RWPE1 (cell line): Measurements from ENCODE around the gene ZNF214.
"Not testable (repeated sequence)": the region's sequence is repeated elsewhere in the genome, so short reads cannot be mapped to it uniquely, and the experiment has no call there.

Source experiments
- CTCF ChIA-PET: fragments of 350-600 bp; sonication (Branson Sonifier 250); formaldehyde crosslinking; extraction: SDS; loops from one replicate; lab custom pipeline; 2021; lab: Yijun Ruan, JAX
- POLR2A ChIA-PET: fragments of 400-600 bp; formaldehyde crosslinking; extraction: SDS; loops from one replicate; lab custom pipeline; 2020; ENCODE audit warnings: antibody characterized with exemption; ENCODE audit not compliant: low non-redundant PET; lab: Yijun Ruan, JAX
- DNase-seq: peaks from one replicate; pipeline ENCODE4 v3.0.0; 2012; ENCODE audit warnings: low spot score
- H3K27ac ChIP-seq: fragments of 450-650 bp; 2 replicates; pipeline ENCODE4 v1.5.1; 2017
- TF ChIP-seq, protein P1 (sequence below): fragments of 450-650 bp; conservative IDR thresholded peaks from 2 replicates; pipeline ENCODE4 v1.5.1; 2017; ENCODE audit warnings: low read depth, mild to moderate bottlenecking

The ZNF214 gene

DNA sequence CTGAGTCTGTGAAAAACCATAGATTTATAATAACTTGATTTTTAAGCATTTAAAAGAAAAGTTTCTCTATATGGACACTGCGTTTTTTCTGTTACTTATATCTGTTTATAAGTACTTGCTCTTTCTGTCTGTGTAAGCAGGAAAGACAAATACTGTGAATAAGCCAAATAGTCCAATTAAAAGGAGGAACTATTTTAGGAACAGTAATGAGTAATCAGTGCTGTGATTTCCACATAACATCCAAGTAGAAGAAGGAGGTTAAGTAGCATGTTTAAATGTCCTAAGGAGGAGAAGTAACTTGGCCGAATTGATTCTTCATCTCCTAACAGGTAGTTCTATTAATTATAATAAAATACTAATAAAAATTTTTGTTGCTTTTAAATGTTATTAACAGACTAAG is 40.8 kb downstream of the ZNF214 start:
- POLR2A ChIA-PET, result no interaction called here
- DNase-seq, result no peak
- no peak overlapping the region for H3K27ac ChIP-seq
- CTCF ChIA-PET, result no interaction called here
- TF ChIP-seq, protein P1, sequence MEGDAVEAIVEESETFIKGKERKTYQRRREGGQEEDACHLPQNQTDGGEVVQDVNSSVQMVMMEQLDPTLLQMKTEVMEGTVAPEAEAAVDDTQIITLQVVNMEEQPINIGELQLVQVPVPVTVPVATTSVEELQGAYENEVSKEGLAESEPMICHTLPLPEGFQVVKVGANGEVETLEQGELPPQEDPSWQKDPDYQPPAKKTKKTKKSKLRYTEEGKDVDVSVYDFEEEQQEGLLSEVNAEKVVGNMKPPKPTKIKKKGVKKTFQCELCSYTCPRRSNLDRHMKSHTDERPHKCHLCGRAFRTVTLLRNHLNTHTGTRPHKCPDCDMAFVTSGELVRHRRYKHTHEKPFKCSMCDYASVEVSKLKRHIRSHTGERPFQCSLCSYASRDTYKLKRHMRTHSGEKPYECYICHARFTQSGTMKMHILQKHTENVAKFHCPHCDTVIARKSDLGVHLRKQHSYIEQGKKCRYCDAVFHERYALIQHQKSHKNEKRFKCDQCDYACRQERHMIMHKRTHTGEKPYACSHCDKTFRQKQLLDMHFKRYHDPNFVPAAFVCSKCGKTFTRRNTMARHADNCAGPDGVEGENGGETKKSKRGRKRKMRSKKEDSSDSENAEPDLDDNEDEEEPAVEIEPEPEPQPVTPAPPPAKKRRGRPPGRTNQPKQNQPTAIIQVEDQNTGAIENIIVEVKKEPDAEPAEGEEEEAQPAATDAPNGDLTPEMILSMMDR, result no peak

GRCh38 chr11:6969854-6970253 is 50.3 kb downstream of the ZNF214 start:
- H3K27ac ChIP-seq, DNase-seq, POLR2A ChIA-PET, CTCF ChIA-PET: not testable (repeated sequence)

DNA sequence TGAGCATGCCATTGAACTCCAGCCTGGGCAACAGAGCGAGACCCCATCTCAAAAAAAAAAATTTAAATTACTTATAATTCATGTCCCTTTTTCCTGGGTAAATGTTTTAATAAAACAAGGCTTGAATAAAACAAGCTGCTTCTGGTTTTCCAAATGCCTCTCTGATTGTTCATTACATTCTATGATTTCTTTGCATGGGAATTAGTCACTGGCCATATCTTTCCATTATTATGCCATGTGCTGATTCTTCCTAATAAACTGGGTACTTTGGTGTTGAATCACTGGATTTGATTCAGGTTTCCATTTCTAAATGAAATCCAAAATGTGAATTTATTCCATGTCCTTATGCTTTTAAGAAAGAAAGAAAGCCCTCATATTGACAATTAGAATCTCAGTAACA is 51.3 kb downstream of the ZNF214 start:
- ChIA-PET POLR2A (no interaction called here), CTCF (interaction anchor here (1.1 kb wide), 1 partner anchor 23 kb away, joined by 4 read pairs; no protein-coding TSS in a partner anchor)
- H3K27ac ChIP-seq, result no peak overlapping the region
- TF ChIP-seq, protein P1, result no peak
- no peak for DNase-seq

DNA sequence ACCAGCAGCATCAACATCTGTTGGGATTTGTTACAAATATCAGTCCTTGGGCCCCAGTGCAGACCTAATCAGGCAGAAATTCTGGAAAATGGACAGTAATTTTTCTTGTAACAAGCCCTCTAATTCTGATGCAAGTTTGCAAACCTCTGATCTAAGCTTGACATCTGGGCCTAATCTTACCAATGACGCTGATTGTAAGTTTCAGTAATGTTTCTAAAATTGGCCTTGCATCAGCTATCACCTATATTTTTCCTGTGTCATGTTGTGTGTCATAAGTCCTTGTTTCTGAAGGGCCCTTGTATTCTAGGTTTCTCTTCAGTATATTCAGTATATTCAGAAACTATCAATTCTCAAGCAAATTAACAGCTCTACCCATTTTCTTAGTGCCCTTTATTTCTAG is 57.5 kb downstream of the ZNF214 start:
- no peak for DNase-seq
- POLR2A ChIA-PET, result no interaction called here
- CTCF ChIA-PET, result no interaction called here
- TF ChIP-seq, protein P1, result no peak
- H3K27ac ChIP-seq, result no peak overlapping the region

- TF ChIP-seq, protein P1, result no peak
- POLR2A ChIA-PET, result no interaction called here
- no peak overlapping the region for H3K27ac ChIP-seq
- CTCF ChIA-PET, result no interaction called here
- DNase-seq, result no peak
Measured at GRCh38 chr11:6962141-6962540, 58.0 kb downstream of the ZNF214 start.

DNA sequence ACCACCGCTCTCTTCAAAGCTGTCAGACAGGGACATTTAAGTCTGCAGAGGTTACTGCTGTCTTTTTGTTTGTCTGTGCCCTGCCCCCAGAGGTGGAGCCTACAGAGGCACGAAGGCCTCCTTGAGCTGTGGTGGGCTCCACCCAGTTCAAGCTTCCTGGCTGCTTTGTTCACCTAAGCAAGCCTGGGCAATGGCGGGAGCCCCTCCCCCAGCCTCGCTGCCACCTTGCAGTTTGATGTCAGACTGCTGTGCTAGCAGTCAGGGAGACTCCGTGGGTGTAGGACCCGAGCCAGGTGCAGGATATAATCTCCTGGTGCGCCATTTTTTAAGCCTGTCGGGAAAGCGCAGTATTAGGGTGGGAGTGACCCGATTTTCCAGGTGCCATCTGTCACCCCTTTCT is 65.9 kb downstream of the ZNF214 start:
- CTCF ChIA-PET, POLR2A ChIA-PET, DNase-seq, H3K27ac ChIP-seq: not testable (repeated sequence)
